Thoracic aorta (tissue), 2 donors: ENCODE results near the gene ARHGAP5. TPM values are rescaled to one million over a fixed set of nuclear protein-coding genes. Genes with fewer than 3 reads are reported as not detected.
A peak's percentile ranks its signal among the peaks of the same experiment; 100 is the strongest.

Source experiments
- ATAC-seq: fragments of 150-250 bp; one replicate; pipeline ENCODE4 v1.8.0; 2017; ENCODE audit warnings: low read depth; ENCODE audit not compliant: insufficient number of reproducible peaks, low FRiP score
- DNase-seq: peaks from one replicate; pipeline ENCODE4 v3.0.0-alpha.2; 2020; ENCODE audit warnings: low spot score
- H3K27ac ChIP-seq, 2 donors: fragments of 200-600 bp; sonication (generic); 1 replicate in 1 of 2; 2 replicates in 1 of 2; pipeline ENCODE4 v1.5.1; 2016; ENCODE audit warnings: mild to moderate bottlenecking in 2 of 2, moderate library complexity in 2 of 2
- H3K27me3 ChIP-seq: fragments of 200-600 bp; sonication (generic); replicated peaks from 2 replicates; pipeline ENCODE4 v1.6.0; 2016; ENCODE audit warnings: mild to moderate bottlenecking; ENCODE audit not compliant: insufficient read depth
- H3K36me3 ChIP-seq: fragments of 200-600 bp; sonication (generic); one replicate; pipeline ENCODE4 v1.5.1; 2016
- H3K4me1 ChIP-seq, 2 donors: fragments of 200-600 bp; sonication (generic); 1 replicate in 1 of 2; 2 replicates in 1 of 2; pipeline versions ENCODE4 v1.5.1 to v1.6.0; 2016; ENCODE audit warnings: low read depth in 2 of 2, mild to moderate bottlenecking in 1 of 2; ENCODE audit not compliant: control insufficient read depth in 1 of 2
- H3K4me3 ChIP-seq: fragments of 200-600 bp; sonication (generic); 2 replicates; pipeline ENCODE4 v1.5.1; 2016; ENCODE audit warnings: mild to moderate bottlenecking
- H3K9me3 ChIP-seq: fragments of 200-600 bp; sonication (generic); 2 replicates; pipeline ENCODE4 v1.5.1; 2016
- total RNA-seq, 2 donors: library from RNA; depleted of rRNA; stranded (reverse); fragments of >200 nt; gene quantifications; one replicate each; pipeline versions ENCODE4 v1.1.0 to v1.2.3, GENCODE V29; 2016
- TF ChIP-seq, protein P1 (sequence below): fragments of 200-600 bp; sonication (generic); IDR thresholded peaks from one replicate; pipeline ENCODE4 v1.5.1; 2019; ENCODE audit warnings: antibody characterized with exemption

The ARHGAP5 gene
- total RNA-seq, 2 donors from 2014 or later: 77.7 to 93.3 TPM

DNA sequence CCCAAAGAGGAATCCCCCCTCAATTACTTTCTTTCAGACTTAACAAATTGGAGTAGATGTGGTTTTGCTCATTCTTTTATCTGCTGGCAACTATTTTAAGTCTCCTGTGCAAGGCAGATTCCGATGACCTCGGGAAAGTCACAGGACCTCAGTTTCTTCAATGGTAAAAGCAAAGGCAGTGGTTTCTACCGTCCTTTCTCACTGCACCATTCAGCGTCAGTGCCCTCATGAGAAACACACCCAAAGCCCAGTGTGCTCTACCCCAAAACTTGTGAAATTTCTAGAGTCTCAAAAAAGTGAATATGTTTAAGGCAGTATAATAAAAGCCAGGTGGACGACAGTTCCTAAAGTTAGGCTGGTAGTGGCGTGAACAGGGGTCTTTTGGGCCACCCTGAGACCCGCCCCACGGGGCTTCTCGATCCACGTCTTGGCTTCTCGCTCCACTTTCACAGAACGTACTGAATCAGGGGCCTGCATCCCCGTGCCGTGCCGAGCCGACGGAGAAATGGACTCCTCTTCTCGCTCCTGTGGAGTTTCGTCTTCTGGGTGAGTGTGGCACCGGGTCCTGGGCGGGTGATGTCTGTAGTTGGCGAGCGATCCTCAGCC is 1.3 kb upstream of the ARHGAP5 start:
- H3K4me3 ChIP-seq: peak overlapping the region; percentile 81
- ATAC-seq (no peak), DNase-seq (no peak)
- TF ChIP-seq, protein P1, sequence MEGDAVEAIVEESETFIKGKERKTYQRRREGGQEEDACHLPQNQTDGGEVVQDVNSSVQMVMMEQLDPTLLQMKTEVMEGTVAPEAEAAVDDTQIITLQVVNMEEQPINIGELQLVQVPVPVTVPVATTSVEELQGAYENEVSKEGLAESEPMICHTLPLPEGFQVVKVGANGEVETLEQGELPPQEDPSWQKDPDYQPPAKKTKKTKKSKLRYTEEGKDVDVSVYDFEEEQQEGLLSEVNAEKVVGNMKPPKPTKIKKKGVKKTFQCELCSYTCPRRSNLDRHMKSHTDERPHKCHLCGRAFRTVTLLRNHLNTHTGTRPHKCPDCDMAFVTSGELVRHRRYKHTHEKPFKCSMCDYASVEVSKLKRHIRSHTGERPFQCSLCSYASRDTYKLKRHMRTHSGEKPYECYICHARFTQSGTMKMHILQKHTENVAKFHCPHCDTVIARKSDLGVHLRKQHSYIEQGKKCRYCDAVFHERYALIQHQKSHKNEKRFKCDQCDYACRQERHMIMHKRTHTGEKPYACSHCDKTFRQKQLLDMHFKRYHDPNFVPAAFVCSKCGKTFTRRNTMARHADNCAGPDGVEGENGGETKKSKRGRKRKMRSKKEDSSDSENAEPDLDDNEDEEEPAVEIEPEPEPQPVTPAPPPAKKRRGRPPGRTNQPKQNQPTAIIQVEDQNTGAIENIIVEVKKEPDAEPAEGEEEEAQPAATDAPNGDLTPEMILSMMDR: no peak
- no peaks in the 10 kb centered on the region for H3K9me3 ChIP-seq
- H3K27me3 ChIP-seq: no peaks in the 10 kb centered on the region
- H3K4me1 ChIP-seq: peaks cover 10 to 31% of the 10 kb centered on the region in 2 donors
- H3K27ac ChIP-seq: peak overlapping the region; percentile 92 to 99
- no peaks in the 10 kb centered on the region for H3K36me3 ChIP-seq

DNA sequence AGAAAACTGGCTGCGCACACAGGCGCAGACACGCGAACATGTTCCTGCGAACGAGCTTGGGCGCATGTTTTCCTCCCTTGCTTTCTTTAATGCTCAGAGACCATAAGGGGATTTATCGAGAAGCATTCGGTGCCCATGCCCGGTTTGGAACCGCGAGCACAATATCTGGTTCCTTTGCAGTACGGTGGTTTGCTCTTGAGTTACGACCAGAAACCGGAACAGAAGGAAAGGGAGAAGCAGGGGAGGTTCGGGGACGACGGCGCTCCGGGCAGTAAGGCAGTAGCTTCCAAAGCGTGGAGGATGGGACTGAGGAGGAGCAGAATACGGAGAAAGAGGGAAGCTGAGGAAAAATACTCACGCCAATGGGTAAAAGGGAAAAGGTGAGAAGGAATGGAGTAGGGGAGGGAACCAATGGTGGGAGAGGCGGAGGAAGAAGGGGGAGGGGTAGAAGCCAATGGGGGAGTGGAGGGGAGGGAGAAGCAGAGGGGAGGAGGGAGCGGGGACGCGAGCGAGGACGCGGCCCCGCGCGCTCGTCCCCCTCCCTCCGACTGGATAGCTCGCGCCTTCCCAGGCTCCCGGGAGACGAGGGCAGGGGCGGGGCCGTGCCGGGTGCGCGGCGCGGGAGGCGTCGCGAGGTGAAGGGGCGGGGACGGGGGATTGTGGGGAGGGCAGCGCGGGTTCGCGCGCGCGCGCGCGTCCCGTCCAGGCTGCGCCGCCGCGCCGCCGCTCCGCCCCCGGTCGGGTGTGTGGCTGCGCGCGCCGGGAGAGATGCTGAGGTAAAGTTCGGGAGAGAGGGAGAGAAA is 625 bp upstream of the ARHGAP5 start:
- TF ChIP-seq, protein P1: no peak
- DNase-seq: peak; percentile 75
- Histone ChIP-seq H3K4me1 (peaks cover 10 to 38% of the 10 kb centered on the region in 2 donors), H3K9me3 (no peaks in the 10 kb centered on the region), H3K4me3 (peak overlapping the region; percentile 81), H3K36me3 (no peaks in the 10 kb centered on the region), H3K27me3 (no peaks in the 10 kb centered on the region), H3K27ac (peak overlapping the region; percentile 92 to 99)
- peak; percentile 94 for ATAC-seq

DNA sequence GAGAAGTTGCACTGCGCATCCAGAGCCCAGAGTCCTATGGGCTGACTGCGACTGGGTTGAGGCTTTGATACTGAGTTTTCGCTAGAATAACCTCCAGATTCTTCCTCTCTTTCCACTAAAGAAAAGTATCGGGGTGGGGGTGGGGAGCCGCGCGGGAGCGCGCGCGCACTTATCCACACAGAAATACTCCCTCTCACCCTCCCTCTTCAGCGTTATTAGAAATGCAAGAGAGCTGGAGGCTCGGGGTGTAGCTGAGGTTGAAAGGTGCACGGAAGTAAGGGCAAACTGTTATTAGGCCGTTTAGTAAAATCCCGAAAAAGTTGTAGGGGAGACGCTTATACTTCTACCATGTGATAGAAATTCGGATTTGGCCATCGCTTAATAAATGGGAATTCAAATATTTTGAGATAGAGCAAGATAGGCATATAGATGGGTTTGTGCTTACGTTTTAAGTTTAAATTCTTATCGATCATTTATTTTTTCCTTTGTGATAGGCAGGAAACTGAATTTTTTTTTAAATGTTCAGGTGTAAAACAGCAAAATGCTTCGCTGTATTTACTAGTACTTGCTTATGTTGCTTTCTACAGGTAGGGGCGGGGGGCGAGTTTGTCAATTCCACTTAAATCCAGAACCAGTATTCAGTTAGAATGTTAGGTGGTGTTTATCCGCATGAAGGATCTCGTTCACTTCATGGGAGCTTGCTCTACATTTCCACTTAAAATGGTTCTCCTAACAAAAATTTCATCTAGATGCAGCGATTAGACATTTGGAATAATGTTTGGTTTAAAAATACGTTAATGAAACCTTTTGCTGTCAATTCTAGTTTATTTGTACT is 1.1 kb downstream of the ARHGAP5 start:
- no peaks in the 10 kb centered on the region for H3K36me3 ChIP-seq
- H3K4me1 ChIP-seq: peaks cover 10 to 51% of the 10 kb centered on the region in 2 donors
- DNase-seq (no peak), ATAC-seq (no peak)
- TF ChIP-seq, protein P1: no peak
- peak overlapping the region; percentile 81 for H3K4me3 ChIP-seq
- H3K27ac ChIP-seq: peak overlapping the region; percentile 92 to 99
- H3K9me3 ChIP-seq: no peaks in the 10 kb centered on the region
- H3K27me3 ChIP-seq: no peaks in the 10 kb centered on the region

DNA sequence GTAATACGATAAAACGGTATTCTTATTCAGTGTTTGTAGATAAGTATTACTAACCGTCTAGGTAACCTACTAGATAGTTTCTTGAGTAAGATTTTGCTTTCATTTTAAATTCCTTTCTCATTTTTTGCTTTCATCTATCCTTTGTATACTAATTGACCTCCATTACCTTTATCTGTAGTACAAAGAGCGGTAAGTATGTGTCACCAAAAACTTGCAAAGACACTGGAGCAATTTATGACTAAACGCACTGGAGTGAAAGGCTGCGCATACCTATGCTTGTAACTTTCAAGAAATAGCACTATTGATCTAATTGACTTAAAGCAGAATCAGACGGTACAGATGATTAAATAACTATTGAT is 1.7 kb downstream of the ARHGAP5 start:
- ATAC-seq (no peak), DNase-seq (no peak)
- Histone ChIP-seq H3K27me3 (no peaks in the 10 kb centered on the region), H3K36me3 (no peaks in the 10 kb centered on the region), H3K4me3 (peak overlapping the region; percentile 81), H3K27ac (peak overlapping the region in 1 of 2 donors; percentile 99), H3K9me3 (no peaks in the 10 kb centered on the region), H3K4me1 (peaks cover 10 to 55% of the 10 kb centered on the region in 2 donors)
- TF ChIP-seq, protein P1: no peak

DNA sequence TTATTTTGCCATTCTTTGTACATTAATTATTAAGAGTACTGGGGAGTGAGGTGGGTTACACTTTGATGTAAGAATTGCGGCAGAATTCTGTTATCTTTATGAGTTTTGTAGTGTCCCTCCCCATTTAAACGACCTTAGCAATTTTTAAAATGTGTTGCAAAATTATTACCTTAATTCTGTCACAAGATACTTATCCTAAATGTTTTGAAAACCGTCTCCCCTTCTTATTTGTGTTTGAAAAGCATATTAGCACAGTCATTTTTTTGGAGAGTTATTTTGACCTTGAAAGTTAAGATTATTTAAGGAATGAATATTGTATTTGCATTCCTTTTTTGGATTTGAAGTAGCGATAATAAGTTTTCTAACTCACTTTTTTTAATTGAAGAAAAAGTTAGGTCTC is 2.2 kb downstream of the ARHGAP5 start:
- Histone ChIP-seq H3K9me3 (no peaks in the 10 kb centered on the region), H3K4me1 (peaks cover 10 to 54% of the 10 kb centered on the region in 2 donors), H3K36me3 (no peaks in the 10 kb centered on the region), H3K4me3 (peak overlapping the region; percentile 81), H3K27ac (no peak overlapping the region), H3K27me3 (no peaks in the 10 kb centered on the region)
- ATAC-seq (no peak), DNase-seq (no peak)
- TF ChIP-seq, protein P1: no peak
